Upper lobe of left lung (tissue), 4 donors: Measurements from ENCODE around the gene C1orf21.

Experiments
- CTCF ChIP-seq, 6 experiments: fragments of 450-650 bp in 4 of 6; fragments of 200-600 bp in 2 of 6; sonication (generic) in 2 of 6; IDR thresholded peaks; one replicate each; pipeline ENCODE4 v1.5.1; 2016 to 2019; ENCODE audit warnings: antibody characterized with exemption in 6 of 6
- EP300 ChIP-seq, 4 donors: sonication (generic); formaldehyde crosslinking; IDR thresholded peaks; one replicate each; pipeline ENCODE4 v1.5.1; 2017; ENCODE audit warnings: antibody characterized with exemption in 4 of 4, control low read depth in 2 of 4
- POLR2A ChIP-seq, 4 donors: fragments of 450-650 bp; IDR thresholded peaks; one replicate each; pipeline ENCODE4 v1.5.1; 2016 to 2017; ENCODE audit warnings: antibody characterized with exemption in 4 of 4, mild to moderate bottlenecking in 2 of 4
- POLR2AphosphoS5 ChIP-seq, 2 donors: sonication (generic); formaldehyde crosslinking; IDR thresholded peaks; one replicate each; pipeline ENCODE4 v1.5.1; 2017; ENCODE audit warnings: antibody characterized with exemption in 2 of 2

- TF ChIP-seq CTCF (IDR thresholded peaks at IDR 0.05) (no peak), POLR2AphosphoS5 (IDR thresholded peaks at IDR 0.05) (no peak), POLR2A (IDR thresholded peaks at IDR 0.05) (no peak), EP300 (IDR thresholded peaks at IDR 0.05) (no peak)
These were observed 190.5 kb downstream of the C1orf21 start for GRCh38 chr1:184577319-184577718.
